NCI-H510A (cell line): ENCODE results near the gene OR6K6.

Source experiments
- DNase-seq: peaks from one replicate; lab custom pipeline; 2025; lab: John Stamatoyannopoulos, UW

The OR6K6 gene

GRCh38 chr1:158801396-158801795 is 46.9 kb downstream of the OR6K6 start:
- no peak for DNase-seq

GRCh38 chr1:158803678-158804077 is 49.2 kb downstream of the OR6K6 start:
- DNase-seq = no peak
